NCI-H187 treated with DMSO at 0.1 percent for 48 hours (cell line): ENCODE data around the gene SH2B2.

ENCODE experiments used
- DNase-seq: peaks from one replicate; lab custom pipeline; 2025; lab: John Stamatoyannopoulos, UW

SH2B2 gene

DNA sequence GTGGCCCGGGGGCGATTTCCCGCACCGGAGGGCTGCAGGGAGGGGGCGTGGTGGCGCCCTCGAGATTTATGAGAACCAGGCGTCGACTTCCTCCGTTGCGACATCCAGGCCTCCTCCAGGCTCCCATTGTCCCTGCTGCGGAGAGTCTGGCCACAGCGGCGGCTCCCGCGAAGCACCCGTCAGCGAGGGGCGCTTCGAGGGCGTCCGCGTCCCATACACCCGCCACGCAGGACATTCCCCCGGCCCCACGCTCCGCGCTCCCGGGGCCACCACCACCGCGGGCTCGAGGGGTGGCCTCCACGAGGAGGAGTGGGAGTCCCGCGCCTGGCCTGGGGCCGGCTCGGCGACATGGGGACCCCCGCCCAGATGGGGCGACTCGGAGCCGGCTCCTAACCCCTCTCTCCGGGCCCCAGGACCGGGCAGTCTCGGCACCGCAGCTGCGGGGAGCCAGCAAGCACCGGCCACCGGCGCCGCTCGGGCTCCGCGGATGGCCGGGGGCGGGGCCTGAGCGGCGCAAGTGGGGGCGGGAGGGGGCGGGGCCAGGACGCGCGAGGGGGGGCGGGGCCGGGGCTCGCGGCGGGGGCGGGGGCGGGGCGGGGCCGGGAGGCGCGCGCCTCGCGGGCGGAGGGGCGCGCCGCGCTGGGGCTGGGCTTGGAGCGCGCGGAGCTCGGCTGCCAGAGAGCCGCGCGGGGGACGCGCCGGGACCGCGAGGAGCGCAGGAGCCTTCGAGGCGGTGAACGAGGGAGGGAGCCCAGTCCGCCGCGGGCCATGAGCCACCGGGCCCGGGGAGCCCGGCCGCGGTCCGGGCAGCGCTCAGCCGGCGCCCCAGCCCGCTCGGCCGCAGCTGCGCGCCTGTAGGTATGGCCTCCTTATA is at the start of gene SH2B2:
Gene SH2B2 (plus strand): TSS at position 632 of the 874 bp plus-strand sequence. CDS start 13,683 bp downstream, outside the sequence.
- DNase-seq, result no peak

DNA sequence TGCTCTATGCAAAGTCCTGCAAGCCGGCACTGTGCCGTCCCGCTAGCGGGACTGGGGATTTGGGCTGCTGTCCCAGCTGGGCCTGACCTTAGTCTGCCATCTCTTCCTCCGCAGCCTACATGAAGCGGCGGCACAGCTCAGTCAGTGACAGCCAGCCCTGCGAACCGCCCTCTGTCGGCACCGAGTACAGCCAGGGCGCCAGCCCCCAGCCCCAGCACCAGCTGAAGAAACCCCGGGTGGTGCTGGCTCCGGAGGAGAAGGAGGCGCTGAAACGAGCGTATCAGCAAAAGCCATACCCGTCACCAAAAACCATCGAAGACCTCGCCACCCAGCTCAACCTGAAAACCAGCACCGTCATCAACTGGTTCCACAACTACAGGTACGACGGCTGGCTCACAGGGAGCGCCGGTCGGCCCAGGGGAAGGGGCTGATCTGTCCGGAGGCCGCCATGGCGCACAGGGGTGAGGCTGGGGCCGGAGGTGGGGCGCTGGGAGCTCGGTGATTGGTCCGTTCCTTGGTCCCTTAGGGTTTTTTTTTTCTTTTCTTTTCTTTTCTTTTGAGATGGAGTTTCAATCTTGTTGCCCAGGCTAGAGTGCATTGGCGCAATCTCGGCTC is 47.4 kb upstream of the SH2B2 start:
- no peak for DNase-seq

DNA sequence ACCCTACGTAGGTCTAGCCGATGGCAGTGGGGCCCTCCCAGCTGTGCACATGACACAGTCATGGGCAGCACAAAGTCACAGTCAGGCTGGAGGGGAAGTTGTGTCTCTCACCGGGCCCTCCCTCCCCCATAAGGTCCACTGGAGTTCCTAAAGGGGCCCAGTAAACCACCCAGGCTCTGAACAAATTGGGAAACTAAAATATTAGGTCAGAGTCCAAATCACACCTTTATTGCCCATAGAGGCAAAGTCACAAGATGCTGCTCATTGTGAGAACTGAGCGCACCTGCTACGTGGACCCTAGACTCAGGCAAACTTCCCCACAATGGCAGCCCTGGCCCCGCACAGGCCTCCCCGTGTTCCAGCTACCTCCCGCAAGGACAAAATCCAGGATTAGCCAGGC is 45.2 kb upstream of the SH2B2 start:
- no peak for DNase-seq

DNA sequence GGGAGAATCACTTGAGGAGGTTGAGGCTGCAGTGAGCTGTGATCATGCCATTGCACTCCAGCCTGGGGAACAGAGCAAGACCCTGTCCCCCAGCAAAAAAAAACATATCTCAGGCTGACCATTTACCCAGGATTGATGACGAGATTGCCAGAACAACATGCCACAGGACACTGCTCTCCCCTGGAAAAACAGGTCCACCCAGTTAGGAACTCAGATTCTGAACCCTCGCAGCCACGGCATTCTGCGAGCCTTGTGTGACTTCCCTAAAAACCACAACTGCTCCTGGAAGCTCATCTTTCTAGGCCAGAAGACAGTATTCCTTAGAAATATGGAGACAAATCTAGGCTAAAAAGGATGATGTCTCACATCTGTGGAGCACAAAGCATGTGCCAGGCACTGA is 42.1 kb upstream of the SH2B2 start:
- DNase-seq, result no peak

DNA sequence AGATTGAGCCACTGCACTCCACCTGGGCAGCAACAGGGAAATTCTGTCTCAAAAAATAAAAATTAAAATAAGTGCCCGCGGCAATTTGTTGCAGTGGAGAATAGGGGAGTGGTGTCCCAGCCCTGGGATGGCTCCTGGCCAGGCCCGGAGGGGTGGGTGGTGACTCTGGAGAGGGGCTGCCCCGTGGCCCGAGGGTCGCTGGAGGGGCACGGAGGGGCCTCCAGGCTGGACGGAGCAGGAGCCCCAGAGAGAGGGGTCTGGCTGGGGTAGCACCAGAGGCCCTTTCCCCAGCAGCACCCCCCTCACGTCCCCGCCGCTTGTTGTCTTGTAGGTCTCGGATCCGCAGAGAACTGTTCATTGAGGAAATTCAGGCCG is 38.6 kb upstream of the SH2B2 start:
- no peak for DNase-seq

DNA sequence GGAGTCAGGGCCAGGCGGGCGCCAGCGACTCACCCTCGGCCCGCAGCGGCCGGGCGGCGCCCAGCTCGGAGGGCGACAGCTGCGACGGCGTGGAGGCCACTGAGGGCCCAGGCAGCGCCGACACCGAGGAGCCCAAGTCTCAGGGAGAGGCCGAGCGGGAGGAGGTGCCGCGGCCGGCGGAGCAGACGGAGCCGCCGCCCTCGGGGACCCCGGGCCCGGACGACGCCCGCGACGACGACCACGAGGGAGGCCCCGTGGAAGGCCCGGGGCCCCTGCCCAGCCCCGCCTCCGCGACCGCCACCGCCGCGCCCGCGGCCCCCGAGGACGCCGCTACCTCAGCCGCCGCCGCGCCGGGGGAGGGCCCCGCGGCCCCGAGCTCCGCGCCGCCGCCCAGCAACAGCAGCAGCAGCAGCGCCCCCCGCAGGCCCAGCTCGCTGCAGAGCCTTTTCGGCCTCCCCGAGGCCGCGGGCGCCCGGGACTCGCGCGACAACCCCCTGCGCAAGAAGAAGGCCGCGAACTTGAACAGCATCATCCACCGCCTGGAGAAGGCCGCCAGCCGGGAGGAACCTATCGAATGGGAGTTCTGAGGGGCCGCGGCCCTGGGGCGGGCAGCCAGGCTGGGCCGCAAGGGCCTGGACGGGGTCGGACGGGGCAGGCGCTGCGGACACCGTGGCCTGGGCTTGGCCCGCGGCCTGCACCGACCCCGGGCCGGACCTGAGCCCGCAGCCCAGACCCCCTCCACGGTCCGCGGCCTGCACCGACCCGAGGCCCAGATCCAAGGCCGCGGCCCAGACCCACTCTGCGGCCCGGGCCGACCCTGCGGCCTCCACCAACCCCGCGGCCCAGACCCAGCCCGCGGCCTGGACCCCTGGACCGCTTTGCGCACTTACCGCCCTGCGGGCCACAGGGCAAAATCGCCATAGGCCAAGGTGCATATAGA is 37.9 kb upstream of the SH2B2 start:
- no peak for DNase-seq

DNA sequence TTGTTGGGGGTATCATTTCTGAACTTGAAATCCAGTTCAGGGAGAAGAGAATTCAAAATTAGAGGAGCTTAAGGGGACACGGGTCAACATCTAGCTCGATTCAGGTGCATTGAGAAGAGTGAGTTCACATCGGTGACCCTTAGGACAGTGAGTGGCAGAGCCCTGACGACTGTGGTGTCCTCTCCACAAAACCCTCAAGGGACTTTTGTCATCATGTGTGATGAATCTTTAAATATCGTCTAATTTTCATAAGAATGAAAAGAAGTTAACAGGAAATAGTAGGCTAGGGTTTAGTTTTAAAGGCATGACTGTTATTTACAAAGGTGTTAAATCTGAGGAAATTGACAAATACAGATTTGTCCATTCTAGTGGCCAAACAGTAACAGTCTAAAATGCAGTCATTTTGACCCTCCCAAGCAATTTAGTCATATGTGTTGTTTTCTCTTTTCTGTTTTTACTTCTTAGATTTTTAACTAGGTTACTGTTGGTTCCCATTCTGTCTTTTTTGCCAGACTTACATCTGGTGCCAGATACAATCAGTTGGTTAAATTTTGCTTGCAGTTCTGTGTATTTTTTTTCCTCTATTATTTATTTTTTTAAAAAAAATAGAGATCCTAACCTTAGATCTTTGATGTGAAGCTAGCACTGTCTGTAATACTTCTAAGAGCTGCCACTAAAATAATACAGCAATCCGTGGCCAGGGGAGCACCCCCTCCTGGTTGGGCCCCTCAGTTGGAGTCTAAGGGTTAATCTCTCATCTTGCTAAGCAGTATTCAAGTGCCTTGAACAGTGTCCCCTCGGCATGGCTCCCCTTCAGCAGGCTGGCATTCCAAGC is 34.9 kb upstream of the SH2B2 start:
- no peak for DNase-seq

DNA sequence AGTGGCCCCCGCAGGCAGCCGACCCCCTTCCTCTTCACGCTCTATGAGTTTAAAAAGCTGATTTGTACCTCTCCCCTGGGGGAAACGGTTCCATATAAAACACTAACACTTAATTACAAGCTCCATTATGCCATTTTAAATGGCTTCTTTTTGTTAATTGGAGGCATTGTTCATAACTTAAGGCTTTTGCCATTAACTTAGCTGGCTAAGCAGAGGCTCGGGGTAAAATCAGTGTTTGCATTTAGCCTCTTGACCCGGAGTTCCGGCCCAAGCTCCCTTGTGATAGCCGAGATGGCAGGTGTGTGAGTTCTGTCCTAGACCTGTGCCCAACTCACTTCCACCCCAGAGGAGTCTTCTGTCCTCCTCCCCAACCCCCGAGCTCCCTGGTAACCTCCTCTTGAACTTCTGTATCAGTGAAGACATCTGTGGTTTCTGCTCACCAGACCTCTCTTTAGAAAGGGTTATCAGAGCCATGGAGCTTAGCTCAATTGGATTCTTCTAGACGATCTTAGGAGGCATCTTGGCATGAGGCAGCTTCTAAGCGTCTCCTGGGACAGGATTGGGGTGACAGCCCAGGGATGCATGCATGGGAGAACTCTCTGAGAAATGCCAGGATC is 34.2 kb upstream of the SH2B2 start:
- DNase-seq, result no peak

DNA sequence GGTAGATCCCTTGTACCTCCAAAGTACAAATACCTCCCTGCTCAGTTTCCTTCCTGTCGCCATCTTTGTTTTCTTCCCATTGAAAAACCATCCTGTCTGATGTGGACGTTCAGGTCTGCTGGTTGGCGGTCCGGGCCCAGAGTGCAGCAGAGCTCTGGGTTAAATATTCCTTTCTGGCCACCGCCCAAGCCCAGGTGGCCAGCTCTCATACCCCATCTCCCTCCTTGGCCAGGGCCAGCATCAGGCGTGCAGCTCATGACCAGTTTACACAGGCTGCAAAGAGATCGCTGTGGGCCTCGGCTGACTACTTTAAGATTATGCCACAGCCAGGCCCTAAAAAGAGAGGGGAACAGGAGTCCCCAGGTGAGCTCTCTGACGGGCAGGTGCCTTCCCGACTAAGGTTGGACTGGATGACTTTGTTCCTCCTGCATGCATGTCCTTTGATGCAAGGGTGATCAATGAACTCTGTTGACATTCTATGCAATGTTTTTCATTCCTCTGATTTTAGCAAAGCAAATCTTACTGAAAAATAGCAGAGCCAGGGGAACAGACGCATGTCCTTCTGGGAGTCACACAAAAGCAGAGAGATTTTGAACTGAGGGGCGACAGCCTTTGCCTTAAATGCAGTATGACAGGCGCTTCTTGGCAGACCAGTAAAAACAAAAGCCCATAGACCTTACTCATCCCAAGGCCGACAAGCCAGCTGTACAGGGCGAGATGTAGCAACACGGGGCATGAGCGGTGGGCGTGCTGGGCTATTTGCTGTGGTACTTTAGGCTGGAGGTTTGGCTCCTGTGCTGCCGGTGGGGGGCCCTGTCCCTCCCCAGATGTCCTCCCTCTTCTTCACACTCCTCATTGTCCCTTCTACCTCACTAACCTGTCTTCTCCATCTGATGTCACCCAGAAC is 33.3 kb upstream of the SH2B2 start:
- DNase-seq, result no peak

DNA sequence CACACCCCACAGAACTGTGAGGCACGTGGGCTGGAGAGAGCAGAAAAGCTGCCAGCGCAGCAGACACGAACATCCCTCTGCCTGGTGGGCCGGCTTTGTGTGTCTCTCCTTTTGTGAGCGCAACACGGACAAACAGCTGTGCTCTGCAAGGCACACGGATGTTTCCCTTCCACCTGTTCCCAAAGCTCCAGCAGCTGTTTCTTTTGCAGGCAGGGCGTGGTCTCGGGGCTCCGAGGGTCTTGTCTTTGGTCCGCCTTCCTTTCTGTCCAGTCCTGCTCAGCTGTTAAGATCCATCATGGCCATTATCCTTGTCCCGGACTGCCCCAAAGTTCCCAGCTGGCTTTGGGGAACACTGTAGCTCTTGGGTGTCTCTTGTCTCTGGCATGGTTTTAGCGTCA is 32.7 kb upstream of the SH2B2 start:
- DNase-seq, result no peak

DNA sequence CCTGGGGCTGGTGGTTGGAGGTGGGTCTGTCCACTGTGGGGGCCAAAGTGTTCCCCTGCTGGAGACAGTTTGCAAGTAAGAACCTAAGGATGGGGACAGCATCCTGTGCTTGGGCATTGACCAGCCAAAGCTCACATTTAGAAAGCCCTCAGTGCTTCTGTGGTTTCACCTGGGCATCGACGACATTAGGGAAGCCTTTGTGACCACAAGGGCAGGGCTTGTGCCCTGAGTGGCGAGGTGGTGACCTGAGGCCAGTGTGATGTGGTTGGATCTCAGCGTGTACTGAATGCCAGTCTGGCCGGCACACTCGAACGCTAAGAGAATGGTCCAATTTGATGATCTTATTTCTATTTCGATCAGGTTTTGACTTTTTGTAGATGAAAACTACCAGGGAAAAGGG is 32.1 kb upstream of the SH2B2 start:
- no peak for DNase-seq

DNA sequence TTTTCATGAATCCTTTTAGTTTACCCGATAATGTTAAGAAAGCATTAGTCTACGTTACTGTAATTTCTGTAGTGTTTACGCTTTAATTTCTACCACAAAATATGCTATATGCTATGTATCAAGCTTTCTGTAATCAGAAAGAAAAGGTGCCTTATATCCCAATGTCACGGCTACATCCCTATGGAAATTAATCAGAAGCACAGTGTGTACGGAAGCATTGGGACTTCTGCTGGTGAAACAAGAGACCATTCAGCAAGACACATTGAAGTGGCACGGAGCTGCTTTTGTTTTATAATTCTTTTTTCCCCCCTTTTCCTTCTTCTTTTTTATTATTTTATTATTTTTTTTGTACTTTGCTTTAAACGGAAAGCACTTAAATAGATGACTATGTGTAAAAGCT is 31.2 kb upstream of the SH2B2 start:
- DNase-seq, result no peak

DNA sequence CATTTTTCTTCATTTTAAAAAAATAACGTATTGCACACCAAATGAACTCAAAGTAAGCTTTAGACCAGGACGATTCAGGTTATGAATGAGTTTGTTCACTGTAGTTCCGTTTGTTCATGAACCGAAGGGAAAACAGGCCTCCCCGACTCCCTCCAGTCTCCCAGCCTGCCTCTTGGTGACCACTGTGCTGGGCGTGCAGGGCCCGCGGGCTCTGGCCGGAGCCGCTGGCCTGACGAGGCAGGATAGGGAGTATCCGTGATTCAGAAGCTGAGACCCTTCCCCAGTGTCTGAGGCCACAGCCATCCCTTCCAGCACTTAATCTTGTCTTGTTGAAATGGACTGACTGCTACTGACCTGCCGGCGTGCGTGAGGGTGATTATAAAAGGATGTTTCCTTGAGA is 30.8 kb upstream of the SH2B2 start:
- no peak for DNase-seq

DNA sequence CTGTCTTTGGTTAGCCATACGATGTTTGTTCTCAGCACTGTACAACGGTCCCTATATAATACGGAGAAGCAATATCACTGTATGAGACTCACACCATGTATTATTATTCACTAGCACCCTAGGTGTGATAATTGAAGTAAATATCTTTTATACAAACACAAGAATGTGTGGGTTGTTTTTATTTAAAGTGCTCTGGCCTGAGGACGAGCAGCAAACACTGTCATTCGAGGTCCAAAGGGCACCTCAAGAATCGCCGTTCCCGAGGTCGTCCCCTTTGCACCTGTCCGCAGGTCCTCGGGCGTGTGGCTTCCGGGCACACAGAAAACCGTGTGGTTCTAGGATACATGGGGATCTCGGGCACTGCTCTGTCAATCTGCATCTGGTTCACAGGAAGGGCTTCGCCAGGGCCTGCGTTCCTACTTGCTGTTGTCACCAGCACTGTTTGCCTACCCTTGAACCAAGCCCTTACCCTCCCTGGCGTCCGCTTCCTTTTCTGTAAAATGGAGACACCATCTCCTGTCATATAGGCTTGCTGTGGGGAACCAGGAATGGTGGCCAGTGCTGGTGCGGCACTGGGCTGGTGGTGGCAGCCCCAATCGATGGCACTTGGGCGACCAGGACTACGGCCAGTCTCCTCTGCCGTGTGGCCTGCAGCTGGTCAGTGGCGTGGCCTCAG is 28.5 kb upstream of the SH2B2 start:
- DNase-seq, result no peak

DNA sequence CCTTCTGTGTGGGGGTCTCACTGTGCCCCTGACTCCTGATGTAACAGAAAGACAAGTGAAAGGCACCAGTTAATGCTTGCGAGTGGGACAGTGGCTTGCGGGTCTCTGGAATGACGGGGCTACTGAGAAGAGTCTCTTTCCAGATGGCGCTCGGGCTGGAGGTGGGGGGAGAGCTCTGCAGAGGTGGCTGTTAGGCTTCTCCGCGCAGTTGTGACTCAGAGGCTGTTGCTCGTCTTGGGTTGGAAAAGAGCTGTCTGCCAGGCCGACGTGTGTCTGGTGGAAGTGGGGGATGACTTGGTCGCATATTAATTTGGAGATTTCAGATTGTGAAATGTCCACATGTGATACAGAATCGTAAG is 27.9 kb upstream of the SH2B2 start:
- DNase-seq, result no peak

DNA sequence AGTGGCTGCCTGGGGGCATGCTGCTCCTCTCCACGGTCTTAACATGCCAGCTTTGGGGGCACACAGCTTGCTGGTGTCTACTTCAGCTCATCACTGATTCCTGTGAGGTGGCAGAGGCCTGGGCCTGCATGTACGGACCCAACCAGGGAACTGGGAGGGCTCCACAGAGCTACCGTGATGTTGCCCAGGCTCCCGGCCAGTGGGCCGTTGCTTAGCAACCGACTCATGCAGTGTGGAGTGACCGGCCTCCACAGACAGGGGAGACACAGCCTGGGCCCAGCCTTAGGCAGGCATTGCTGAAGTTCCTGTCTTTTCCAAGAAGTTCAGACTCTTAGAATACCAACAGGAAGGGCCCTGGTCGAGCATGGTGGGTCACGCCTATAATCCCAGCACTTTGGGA is 25.8 kb upstream of the SH2B2 start:
- DNase-seq, result no peak

DNA sequence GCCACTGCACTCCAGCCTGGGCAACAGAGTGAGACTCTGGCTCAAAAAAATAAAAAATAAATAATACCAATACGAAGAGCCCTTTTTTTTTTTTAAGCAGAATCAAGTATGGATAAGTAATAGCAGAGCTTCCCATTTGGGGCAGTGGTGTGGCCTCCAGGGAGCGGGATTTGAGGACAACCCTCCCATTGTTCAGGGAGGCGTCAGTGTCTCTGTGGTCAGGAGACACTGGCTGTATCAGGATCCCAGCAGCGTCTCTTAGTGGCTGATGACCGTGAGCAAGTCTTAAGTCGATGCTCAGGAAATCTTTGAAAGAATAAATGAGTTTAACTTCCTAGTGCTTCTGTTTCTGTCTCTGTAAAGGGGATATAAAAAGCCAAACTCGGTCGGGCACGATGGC is 25.2 kb upstream of the SH2B2 start:
- DNase-seq, result no peak

DNA sequence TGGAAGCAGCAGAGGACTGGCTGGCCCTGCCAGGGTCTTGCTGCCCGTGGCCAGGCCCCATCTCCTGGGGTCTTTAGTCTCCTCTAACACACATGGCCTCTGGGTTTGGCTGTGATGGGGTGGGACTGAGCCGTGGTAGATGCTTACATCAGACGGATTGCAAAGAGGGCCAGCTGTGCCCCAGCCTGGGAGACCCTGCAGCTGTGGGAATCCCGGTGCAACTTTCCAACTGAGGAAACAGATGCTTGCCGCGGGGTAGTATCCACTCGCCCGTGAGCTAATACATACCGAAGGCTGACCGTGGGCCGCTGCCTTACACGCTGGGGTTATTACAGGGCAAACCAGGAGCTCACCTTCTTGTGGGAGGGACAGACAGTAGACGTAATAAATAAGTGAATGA is 24.1 kb upstream of the SH2B2 start:
- no peak for DNase-seq

DNA sequence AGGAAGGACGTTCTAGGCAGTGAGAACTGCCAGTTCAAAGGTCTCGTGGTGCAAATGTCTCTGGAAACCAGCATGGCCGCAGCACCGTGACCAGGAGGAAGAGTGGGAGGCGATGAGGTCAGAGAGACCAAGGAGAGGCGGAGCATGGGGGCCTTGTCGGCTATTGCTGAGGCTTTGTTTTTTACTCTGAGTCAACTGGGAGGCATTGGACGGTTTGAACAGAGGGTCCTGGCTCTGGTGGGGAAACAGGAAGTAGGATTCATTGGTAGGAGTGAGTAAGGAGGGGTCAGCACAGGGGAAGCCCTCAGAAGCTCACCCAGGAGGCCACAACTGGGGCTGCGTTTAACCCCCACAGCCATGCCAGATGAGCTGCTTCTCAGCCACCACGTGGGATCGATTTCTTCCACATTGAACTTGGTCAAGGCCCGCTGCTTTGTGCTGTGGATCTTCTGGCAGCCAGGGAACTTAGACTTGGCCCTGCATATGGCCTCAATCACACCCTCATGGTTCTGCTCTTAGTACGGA is 22.2 kb upstream of the SH2B2 start:
- DNase-seq, result no peak

DNA sequence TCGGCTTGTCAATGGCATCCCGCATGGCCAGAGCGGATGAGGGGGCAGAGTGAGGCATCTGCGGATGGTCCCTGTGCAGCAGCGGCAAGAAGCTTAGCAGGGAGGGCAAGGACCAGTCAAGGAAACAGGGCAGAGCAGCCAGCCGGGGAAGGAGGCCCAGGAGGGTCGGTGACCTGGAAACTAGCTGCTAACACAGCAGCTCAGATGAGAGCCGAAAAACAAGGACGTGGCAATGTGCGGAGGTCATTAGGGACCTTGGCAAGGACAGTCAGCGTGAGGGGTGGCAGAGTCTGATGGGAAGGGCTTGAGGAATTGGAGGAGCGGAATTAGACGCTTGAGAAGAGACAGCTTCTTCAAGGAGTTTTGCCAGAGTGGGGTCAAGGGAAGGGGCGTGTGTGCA is 20.1 kb upstream of the SH2B2 start:
- DNase-seq, result no peak
